MCF 10A (cell line): ENCODE measurements around the gene TARP.
A peak's percentile ranks its signal among the peaks of the same experiment; 100 is the strongest.

Experiments used
- BruUV-seq: library from RNA; stranded (reverse); fragments of 400-500 nt; replicated peaks from 2 replicates; lab custom pipeline; 2021; lab: Mats Ljungman, UMichigan
- CTCF ChIA-PET: fragments of 300-600 bp; sonication (Branson Sonifier 250); formaldehyde crosslinking; extraction: SDS; loops from one replicate; lab custom pipeline; 2021; ENCODE audit warnings: antibody characterized with exemption, inconsistent platforms; lab: Yijun Ruan, JAX
- POLR2A ChIA-PET: fragments of 300-600, 350-650 bp; sonication (Branson Sonifier 250); formaldehyde crosslinking; extraction: SDS; loops from one replicate; lab custom pipeline; 2020; ENCODE audit warnings: antibody characterized with exemption, inconsistent platforms; lab: Yijun Ruan, JAX
- DNase-seq: peaks from one replicate; pipeline ENCODE4 v3.0.0-alpha.2; 2018; ENCODE audit not compliant: unreplicated experiment
- H3K27ac Mint-ChIP-seq: one replicate; pipeline ENCODE4 v1.8.0; 2022; ENCODE audit warnings: mild to moderate bottlenecking, low read depth, mixed read lengths; ENCODE audit not compliant: unreplicated experiment
- H3K27me3 Mint-ChIP-seq: one replicate; pipeline ENCODE4 v1.8.0; 2022; ENCODE audit warnings: mixed read lengths; ENCODE audit not compliant: insufficient read depth, unreplicated experiment
- H3K36me3 Mint-ChIP-seq: one replicate; pipeline ENCODE4 v1.8.0; 2022; ENCODE audit warnings: mild to moderate bottlenecking, moderate library complexity, mixed read lengths; ENCODE audit not compliant: insufficient read depth, unreplicated experiment
- H3K4me1 Mint-ChIP-seq: one replicate; pipeline ENCODE4 v1.8.0; 2022; ENCODE audit warnings: mixed read lengths; ENCODE audit not compliant: insufficient read depth, unreplicated experiment
- H3K4me3 Mint-ChIP-seq: one replicate; pipeline ENCODE4 v1.8.0; 2022; ENCODE audit warnings: mild to moderate bottlenecking, moderate library complexity, mixed read lengths; ENCODE audit not compliant: unreplicated experiment
- H3K9me3 Mint-ChIP-seq: one replicate; pipeline ENCODE4 v1.8.0; 2022; ENCODE audit warnings: mixed read lengths; ENCODE audit not compliant: unreplicated experiment
- CTCF ChIP-seq: fragments of 200-600 bp; IDR thresholded peaks from one replicate; pipeline ENCODE4 v1.8.0; 2022; ENCODE audit warnings: antibody characterized with exemption, mild to moderate bottlenecking; ENCODE audit not compliant: unreplicated experiment
- intact Hi-C: fragments of 100-400 bp; cut with micrococcal nuclease; formaldehyde crosslinking; loops from 2 replicates; pipeline ENCODE4 v1.14.1; 2022

The TARP gene

GRCh38 chr7:38308140-38308539 is 34.7 kb upstream of the TARP start:
- Mint-ChIP-seq H3K27me3 (peaks cover 49% of the 10 kb centered on the region), H3K27ac (no peak overlapping the region), H3K9me3 (no peaks in the 10 kb centered on the region), H3K36me3 (no peaks in the 10 kb centered on the region), H3K4me3 (no peak overlapping the region), H3K4me1 (no peaks in the 10 kb centered on the region)
- no peak for DNase-seq
- no TSS peak for BruUV-seq
- intact Hi-C loops, result no loop called here
- TF ChIP-seq CTCF, result no peak
- ChIA-PET POLR2A (interaction anchor here (0.6 kb wide), 1 partner anchor 14 kb away, joined by 3 read pairs; no protein-coding TSS in a partner anchor), CTCF (interaction anchor here (0.6 to 1.3 kb wide), 3 partner anchors 9 to 1549 kb away, joined by 3 to 7 read pairs (median 4); no protein-coding TSS in a partner anchor)

- DNase-seq, result no peak
- H3K36me3 Mint-ChIP-seq, result no peaks in the 10 kb centered on the region
- intact Hi-C loops, result no loop called here
- TF ChIP-seq CTCF, result no peak
- H3K9me3 Mint-ChIP-seq, result no peaks in the 10 kb centered on the region
- no peak overlapping the region for H3K4me3 Mint-ChIP-seq
- no peaks in the 10 kb centered on the region for H3K4me1 Mint-ChIP-seq
- H3K27ac Mint-ChIP-seq, result no peak overlapping the region
- CTCF ChIA-PET, result interaction anchor here (0.6 to 1.3 kb wide), 3 partner anchors 8 to 1549 kb away, joined by 3 to 7 read pairs (median 4); no protein-coding TSS in a partner anchor
- peaks cover 54% of the 10 kb centered on the region for H3K27me3 Mint-ChIP-seq
- POLR2A ChIA-PET, result no interaction called here
- BruUV-seq, result no TSS peak
Measured at GRCh38 chr7:38307640-38308039, 34.2 kb upstream of the TARP start.

GRCh38 chr7:38306914-38307313 is 33.5 kb upstream of the TARP start:
- H3K4me1 Mint-ChIP-seq, result no peaks in the 10 kb centered on the region
- no peak for DNase-seq
- no TSS peak for BruUV-seq
- ChIA-PET POLR2A (no interaction called here), CTCF (interaction anchor here (0.6 kb wide), 1 partner anchor 1108 kb away, joined by 3 read pairs; no protein-coding TSS in a partner anchor)
- no peaks in the 10 kb centered on the region for H3K9me3 Mint-ChIP-seq
- no peaks in the 10 kb centered on the region for H3K36me3 Mint-ChIP-seq
- no peak overlapping the region for H3K4me3 Mint-ChIP-seq
- H3K27ac Mint-ChIP-seq, result no peak overlapping the region
- H3K27me3 Mint-ChIP-seq, result peaks cover 62% of the 10 kb centered on the region
- intact Hi-C loops, result no loop called here
- TF ChIP-seq CTCF, result no peak

- no peaks in the 10 kb centered on the region for H3K36me3 Mint-ChIP-seq
- ChIA-PET POLR2A (no interaction called here), CTCF (no interaction called here)
- no peak for TF ChIP-seq CTCF
- H3K4me1 Mint-ChIP-seq, result no peaks in the 10 kb centered on the region
- H3K27ac Mint-ChIP-seq, result no peak overlapping the region
- DNase-seq, result peak; percentile 39
- BruUV-seq, result no TSS peak
- H3K9me3 Mint-ChIP-seq, result no peaks in the 10 kb centered on the region
- H3K27me3 Mint-ChIP-seq, result peaks cover 68% of the 10 kb centered on the region
- no peak overlapping the region for H3K4me3 Mint-ChIP-seq
- intact Hi-C loops, result no loop called here
Measured at GRCh38 chr7:38306171-38306570, 32.7 kb upstream of the TARP start.
